Measurements from ENCODE around the gene SLC22A13.
"Not testable (repeated sequence)": the region's sequence is repeated elsewhere in the genome, so short reads cannot be mapped to it uniquely, and the experiment has no call there.

The SLC22A13 gene

DNA sequence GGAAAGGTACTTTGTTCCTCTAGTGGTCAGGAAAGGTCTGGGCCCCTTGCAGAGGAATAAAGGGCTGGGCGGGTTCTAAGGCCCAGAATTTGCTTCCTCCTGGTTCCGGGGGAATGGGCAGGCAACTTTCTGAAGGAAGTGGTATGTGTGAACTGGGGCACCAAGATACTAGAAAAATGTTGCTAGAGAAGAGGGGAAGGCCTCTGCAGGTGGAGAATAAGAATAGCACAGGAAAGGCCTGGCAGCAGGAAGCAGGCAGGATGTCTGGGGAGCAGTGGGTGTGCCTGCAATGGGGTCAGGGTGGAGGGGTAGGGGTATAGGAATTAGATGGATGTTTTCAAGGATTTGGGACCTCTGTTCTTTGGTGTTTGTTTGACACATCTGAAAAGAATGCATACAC lies 2.0 kb downstream of the SLC22A13 start:
- no peak for DNase-seq

DNA sequence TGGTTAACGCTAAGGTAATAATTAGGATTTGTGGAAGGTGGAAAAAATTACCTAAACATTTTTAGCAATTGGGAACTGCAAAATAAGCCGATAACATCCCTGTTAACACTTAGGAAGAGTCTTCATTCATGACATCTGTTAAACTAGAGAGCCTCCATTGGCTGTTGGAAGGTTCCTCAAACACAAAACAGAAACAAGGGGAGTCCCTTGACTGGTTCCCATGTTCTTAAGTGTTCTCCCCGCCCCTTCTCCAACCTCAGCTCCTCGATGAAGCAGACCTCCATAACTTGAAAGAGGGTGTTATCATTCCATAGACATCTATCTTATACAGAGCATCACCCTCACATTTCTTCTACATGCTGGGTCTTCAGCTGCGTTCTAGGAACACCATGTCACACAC lies 2.5 kb downstream of the SLC22A13 start:
- no peak for DNase-seq

DNA sequence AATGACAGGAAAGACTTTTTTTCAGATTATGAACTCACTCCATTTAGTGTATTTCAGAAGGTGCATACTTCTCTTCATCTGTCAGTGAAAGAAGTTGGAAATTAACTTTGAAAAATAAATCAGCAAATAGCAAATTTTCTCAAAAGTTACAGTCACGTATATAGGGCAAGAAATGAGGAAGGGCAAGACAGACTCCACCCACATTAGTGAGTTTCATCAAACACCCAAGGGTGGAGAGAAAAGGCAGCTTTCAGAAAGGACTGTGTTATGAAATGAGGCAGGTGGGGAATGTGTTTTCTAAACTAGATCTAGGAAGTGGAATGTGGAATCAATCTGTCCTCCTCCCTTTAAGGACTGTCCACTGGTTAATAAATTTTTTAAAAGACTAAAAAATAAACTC lies 2.9 kb downstream of the SLC22A13 start:
- no peak for DNase-seq

DNA sequence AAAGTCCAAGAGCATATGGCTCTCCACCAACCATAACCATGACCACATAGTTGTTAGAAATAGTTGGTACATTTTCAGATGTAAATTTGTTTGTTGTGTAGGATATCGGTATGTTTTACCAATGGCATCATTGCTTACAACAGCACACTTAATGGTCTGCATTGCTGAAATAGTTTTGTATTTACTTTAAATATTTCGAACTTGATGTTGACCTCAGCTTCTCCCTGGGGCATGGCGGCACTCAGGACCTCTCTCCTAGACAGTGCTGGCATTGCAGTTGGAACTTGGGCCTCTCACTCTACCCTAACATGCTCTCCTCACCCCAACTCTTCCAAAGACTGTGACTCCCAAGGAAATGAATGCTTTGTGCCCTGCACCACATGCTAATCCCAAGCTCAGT lies 5.0 kb downstream of the SLC22A13 start:
- no peak for DNase-seq

DNA sequence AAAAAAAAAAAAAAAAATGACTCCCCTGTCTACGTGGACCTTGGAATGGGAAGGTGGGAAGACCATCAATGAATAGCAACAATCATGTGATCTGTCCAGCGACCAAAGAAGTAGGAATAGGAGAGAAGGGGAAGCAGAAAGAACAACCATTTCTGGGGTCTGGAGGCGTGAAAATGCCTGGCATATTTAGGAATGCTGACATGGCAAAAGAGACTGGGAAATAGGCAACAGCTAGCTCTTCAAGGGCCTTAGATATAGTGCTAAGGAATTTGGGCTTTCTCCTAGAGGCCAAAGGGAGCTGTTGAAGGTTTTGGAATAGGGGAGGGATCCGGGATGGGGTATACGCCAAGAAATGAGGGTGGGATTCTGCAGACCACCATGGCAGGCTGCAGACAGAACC lies 5.9 kb downstream of the SLC22A13 start:
- DNase-seq: no peak

DNA sequence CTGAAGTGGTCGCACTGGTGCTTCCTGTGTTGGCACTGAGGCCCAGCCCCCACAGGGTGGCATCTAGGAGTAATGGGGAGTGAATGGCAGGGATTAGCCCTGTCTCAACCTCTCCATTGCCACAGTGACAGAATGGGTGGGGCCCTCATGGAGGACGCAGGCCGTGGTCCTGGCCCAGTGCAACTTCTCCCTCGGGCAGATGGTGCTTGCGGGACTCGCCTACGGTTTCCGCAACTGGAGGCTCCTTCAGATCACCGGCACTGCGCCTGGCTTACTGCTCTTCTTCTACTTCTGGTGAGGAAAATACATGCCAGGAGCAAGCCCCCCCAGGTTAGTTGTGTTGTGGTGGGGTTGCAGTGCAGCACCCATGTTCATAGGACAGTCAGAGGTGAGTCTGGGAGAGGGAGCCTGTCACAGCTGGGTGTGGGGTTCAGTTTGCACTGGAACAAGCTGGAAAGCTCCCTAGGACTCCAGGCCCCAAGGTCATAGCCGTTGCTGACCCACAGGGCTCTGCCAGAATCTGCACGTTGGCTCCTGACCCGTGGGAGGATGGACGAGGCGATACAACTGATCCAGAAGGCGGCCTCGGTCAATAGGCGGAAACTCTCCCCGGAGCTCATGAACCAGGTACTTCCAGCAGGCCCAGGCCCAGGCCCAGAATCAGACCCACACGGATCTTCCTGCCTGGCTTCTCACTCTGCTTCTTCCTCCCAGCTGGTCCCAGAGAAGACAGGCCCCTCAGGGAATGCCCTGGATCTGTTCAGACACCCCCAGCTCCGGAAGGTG lies 9.4 kb downstream of the SLC22A13 start:
- no peak for DNase-seq

DNA sequence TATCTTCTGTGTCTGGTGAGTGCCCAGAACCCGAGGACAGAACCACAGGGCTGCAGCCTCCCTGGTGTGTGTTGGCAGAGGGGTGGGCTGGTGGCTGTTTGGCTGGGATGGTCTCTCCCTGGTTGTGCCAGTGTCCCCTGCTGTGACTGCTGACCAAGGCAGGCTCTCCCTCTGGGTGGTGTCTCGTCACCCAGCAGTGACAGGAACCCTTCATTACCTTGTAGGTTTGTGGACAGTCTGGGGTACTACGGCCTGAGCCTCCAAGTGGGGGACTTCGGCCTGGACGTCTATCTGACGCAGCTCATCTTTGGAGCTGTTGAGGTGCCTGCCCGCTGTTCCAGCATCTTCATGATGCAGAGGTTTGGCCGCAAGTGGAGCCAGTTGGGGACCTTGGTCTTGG lies 10.0 kb downstream of the SLC22A13 start:
- DNase-seq: no peak

DNA sequence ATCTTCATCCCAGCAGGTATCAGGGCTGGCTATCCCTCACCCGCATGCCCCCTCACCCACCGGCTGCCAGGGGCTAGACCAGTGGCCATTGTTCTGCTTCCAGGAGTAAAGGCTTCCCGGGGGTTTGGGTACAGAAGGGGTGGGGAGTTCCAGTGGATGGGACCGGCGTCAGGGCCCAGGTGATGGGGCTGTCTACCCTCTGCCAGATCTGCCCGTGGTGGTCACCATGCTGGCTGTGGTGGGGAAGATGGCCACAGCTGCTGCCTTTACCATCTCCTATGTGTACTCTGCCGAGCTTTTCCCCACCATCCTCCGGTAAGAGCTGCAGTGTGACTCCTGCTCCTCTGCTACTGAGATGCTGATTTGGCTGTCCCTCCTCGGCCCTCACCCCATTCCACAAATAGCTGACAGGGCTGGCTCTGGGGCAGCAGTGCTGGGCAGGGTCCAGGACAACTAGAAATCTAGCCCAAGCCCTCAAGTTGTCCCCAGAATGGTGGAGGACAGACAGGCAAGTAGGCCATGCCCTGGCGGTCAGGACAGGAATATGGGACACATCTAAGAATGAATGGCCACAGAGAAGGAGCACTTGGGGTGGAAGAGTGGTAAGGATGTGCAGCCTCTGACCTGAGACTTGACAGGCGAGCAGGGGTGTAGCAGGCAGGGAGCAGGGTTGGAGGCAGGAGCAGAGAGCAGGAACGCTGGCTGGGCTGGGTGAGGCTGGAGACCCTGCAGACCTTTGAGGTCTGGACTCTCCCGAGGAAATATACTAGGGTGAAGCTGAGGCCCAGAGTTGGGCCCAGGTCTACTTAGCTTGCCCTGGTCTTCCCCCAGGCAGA lies 10.7 kb downstream of the SLC22A13 start:
- no peak for DNase-seq

DNA sequence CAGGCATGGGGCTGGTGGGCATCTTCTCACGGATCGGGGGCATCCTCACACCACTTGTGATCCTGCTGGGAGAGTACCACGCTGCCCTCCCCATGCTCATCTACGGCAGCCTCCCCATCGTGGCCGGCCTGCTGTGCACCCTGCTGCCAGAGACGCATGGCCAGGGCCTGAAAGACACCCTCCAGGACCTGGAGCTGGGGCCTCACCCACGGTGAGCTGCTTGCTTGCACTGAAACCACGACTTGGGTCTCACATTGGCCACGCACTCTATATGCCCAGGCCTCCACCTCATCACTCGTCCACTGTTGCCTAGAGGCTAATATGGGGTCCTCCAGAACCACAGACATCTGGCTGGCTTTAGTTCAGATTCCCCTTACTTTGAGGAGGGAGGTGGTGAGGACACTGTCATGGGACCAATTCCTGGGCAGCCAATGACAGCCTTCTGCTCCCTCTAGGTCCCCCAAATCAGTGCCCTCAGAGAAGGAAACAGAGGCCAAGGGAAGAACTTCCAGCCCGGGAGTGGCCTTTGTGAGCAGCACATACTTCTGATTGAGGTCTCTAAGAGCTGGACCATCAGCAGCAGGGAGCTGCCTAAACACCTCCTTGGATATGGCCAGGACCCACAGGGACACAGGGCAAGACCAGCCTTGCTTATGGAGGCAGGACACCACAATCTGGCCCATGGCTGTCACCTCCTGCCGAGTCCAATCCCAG lies 11.5 kb downstream of the SLC22A13 start:
- DNase-seq: no peak

DNA sequence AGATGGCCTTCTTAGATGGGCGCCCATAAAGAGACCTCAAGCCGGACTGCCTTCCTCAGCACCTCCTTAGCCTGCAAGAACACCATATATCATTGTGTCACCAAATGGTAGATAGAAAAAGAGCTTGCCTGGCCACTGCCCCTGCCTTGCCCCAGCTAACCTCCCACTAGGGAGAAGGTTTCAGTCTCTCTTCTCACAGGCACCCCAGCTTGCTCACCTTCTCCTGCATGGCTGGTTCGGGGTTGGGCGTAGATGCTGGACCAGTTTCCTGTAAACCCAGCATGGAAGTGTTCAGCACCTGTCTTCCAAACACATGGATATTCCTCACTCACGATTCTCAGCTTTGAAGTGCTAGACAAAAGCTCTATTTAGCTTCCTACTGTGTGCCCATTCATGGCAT lies 13.2 kb downstream of the SLC22A13 start:
- no peak for DNase-seq

DNA sequence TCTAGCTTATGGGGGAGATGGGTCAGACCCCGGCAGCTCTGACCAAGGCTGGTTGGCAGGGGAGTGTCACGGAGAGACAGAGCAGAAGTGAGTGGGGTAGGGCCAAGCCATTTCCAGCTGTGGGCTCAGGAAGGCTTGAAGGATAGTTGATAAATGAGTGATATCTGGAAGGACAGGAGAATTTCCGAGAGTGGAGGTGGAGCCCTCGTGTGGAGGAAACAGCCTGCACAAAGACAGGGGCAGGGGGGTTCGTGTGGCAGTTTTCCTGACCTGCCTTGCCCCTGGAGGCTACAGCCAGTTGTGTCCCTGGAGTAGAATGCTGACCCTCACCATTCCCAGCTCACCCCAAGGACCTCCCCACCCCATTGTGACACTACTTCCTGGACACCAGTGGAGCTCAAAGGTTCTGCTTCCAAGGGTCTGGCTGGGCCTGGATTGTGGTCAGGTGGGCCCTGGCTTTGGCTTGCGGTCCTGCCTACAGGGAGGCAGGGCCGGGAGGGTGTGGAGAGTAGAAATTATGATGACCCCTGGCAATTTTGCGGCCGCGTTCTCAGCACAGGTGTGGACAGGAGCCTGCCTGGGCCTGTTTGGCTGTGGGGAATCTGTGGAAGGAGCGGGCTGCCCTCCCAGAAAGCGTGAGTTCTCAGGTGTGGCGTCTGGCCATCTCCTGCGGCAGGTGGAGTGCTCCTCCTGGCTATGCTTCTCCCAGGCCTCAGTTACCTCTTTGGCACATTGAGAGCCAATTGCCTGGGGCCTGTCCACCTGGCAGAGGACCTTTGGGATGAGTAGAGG lies 16.5 kb downstream of the SLC22A13 start, which contains the start of gene SLC22A14:
Gene SLC22A14 (plus strand): TSS at position 400 of the 792 bp plus-strand sequence. CDS start 23,733 bp downstream, outside the sequence.
- DNase-seq: no peak

DNA sequence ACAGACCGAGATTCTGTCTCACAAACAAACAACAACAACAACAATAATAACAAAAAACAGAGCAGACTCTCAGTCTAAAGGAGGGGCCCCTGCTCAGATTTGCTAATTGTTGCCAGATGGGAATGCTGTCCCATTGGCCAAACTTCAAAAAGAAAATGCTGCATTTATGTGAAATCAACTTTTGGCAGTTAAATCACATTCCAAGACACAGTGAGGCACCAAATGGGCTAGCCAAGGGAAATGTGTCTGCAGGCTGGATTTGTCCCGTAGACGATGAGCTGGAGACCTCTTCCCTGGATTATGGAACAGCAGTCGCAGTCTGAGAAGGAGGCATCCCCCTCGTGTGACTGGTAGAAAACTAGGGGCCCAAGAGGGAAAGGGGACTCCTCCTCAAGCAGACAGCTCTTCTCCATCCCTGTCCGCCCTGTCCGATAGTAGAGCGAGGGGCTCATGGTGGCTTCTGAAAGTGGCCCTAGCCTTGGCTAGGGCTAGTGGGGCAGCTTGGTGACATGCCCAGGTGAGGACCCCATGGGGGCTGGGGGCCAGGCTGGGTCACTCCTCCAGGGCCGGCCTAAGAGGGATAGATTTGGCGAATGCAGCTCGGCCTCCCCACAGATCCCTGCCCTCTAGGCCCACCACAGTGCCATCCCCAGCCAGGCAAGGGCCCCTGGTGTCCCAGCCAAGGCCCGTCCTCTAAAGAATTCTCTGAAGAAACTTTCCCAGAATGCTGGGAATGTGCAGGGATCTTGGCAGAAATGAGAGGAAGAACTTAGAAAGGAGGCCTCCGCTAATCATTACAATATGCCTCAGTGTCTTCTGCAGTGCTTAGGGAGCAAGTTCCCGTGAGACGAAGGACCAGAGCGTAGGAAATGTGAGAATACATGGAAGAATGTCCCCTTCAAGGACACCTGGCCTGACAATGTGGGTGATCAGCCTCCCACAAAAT lies 18.5 kb downstream of the SLC22A13 start:
- DNase-seq: no peak

DNA sequence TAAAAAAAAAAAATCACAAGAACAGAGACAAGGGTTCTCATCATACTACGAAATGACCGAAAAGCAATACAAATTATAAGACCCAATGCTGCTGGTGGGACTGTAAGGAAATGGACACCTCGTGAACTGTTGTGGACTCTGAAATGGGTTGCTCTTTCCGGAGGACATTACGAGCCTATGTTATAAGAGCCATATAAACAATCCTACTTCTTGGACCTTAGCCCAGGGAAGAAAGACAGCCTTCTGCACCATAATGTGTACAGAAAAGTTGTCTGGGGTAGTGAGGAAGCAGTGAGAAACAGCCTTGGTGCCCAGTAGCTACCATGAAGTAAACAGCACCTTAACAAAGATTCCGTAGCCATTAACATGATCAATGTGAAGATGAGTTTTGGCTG lies 19.1 kb downstream of the SLC22A13 start:
- no peak for DNase-seq

DNA sequence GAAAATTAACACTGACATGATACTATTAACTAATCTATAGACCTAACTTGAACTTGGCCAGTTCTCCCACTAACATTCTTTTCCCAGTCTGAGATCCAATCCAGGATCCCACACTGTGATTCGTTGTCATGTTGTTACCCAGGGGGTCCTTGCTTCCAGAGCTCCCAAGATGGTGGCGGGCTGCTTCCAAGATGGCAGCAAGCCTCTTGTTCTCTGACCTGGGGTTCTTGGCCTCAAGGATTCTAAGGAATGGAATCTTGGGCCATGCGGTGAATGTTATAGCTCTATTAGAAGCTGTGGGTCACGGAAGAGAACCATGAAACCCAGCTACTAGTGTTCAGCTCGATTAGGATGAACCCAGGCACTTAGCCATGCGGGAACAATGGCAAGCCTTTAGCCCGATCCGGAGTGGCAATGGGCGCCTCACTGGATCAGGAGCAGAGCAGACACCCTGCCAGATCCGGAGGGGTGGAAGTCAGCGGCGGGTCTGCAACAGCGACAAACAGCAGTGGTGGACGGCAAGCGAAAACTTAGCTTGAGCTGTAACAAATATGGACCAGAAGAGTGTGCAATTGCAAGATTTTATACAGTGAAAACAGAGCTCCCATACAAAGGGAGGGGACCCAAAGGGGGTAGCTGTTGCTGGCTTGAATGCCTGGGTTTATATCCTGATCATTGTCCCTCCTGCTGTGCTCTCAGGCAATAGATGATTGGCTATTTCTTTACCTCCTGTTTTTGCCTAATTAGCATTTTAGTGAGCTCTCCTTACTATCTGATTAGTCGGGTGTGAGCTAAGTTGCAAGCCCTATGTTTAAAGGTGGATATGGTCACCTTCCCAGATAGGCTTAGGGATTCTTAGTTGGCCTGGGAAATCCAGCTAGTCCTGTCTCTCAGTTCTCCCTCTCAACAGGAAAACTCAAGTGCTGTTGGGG lies 23.9 kb downstream of the SLC22A13 start:
- not testable (repeated sequence) for DNase-seq

DNA sequence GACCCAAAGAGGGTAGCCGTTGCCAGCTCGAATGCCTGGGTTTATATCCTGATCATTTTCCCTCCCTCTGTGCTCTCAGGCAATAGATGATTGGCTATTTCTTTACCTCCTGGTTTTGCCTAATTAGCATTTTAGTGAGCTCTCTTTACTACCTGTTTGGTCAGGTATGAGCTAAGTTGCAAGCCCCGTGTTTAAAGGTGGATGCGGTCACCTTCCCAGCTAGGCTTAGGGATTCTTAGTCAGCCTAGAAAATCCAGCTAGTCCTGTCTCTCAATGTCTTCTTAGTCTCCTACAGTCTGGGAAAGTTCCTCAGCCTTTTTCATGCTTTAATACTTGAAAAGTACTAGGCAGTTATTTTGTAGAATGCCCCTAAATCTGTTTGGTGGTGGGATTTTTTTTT lies 31.4 kb downstream of the SLC22A13 start:
- not testable (repeated sequence) for DNase-seq

DNA sequence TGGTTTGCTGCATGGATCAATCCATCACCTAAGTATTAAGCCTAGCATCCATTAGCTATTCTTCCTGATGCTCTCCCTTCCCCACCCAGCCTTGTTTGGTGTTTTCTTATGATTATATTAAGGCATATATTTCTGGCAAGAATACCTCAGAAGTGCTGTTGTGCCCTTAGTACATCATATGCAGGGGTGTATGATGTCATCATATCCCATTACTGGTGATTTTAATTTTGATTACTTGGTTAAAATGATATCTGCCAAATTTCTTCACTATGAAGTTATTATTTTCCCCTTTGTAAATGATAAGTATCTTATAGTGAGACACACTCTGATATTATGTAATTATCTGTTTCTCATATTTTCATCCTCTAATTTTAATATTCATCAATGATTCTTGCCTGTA lies 31.9 kb downstream of the SLC22A13 start:
- no peak for DNase-seq

DNA sequence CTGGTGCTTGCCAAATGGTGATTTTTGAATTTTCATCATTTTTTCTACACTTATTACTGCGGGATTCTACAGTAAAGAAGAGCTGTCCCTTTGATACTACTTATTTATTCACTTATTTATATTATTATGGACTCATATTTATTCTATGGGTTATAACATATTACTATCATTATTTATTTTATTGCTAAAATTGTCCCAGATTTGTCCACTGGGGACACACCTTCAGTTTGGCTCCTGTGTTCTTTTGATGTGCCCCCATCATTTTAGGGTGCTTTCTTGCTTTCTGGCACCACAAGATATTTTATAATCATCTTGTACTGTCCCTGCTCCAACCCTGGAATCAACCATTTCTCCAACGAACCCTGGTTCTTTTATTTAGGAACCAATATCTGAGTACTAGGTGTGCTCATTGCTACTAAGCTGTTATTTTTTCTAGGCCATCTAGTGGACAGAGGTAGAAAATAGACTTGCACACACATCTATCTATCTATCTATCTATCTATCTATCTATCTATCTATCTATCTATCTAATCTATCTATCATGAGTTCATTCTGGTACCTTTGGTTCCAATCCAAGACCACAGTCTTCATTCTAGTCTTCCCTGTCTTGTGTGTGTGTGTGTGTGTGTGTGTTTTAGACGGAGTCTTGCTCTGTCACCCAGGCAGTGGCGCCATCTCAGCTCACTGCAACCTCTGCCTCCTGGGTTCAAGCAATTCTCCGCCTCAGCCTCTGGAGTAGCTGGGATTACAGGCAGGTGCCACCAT lies 32.5 kb downstream of the SLC22A13 start:
- no peak for DNase-seq

DNA sequence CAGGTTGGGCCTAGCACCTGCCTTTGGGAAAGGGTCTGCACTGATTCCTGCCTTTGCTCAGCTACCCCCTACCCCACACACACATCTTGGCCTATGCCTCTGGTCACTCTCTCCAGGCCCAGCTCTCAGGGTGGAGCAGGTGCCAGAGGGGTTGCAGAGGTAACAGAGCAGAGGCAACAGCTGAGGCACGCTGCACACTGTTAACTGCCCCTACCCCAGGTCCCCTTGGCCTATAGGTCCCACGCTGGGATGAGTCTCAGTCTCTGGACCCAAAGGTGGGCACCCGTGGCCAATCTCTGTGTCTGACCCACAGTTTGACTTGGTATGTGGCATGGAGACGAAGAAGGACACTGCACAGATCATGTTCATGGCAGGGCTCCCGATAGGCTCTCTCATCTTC lies 41.3 kb downstream of the SLC22A13 start:
- no peak for DNase-seq

DNA sequence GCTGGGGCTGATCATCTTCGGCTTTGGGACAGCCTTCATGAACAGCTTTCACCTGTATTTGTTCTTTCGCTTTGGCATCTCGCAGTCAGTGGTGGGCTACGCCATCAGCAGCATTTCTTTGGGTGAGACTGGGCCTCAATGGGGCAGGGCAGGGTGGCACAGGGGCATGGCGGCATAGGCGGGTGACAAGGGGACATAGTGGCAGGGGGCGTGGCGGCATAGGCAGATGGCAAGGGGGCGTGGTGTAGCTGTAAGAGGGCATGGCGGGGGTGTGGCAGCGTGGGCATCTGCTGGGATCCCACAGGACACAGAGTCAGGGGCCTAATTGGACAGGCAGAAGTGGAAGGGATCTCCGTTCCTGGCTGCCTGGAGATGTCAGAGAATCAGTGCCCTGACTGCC lies 42.0 kb downstream of the SLC22A13 start:
- DNase-seq: no peak

DNA sequence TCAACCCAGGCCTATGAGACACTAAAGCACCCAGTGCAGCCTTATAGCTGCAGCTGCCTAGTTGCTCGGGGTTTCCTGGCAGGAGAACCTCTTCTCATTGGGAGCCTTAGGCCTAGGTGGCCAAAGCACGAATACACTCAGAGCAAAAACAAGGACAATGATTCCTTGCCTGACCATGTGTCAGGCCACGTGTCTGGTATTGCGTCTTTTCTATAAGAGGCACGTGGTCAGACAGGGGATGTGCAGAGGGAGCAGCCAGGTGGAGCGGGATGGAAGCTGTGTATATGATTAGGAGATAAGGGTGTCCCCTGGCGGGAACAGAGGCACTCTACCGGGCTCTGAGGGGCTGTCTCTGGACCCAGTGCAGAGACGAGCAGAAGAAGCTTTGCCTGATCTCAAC lies 42.8 kb downstream of the SLC22A13 start:
- no peak for DNase-seq
